Smooth muscle cell of the umbilical artery (primary cell): Measurements from ENCODE around the gene TMEM191C. TPM values are rescaled to one million over a fixed set of nuclear protein-coding genes. Genes with fewer than 3 reads are reported as not detected.

ENCODE experiments used
- total RNA-seq: library from RNA; depleted of rRNA; stranded (reverse); fragments of >200 nt; gene quantifications from 2 replicates; pipeline ENCODE4 v1.2.3, GENCODE V29; 2014

The TMEM191C gene
- 0.30 and 1.6 TPM in 2 replicates for total RNA-seq

GRCh38 chr22:21467337-21468193, at the start of gene TMEM191C:
TMEM191C (plus strand) TSS chr22:21467387; CDS start chr22:21467460, 73 bp downstream.

Other genes starting within 250 kb of the TMEM191C start
- gene RIMBP3B, start 83.6 kb upstream of the TMEM191C start, total RNA-seq: 0.05 TPM in 1 of 2 replicates, not detected in the other
- gene HIC2, start 50.0 kb upstream of the TMEM191C start, total RNA-seq: 2.4 and 3.4 TPM in 2 replicates
- gene RIMBP3C, start 84.1 kb downstream of the TMEM191C start, total RNA-seq: 0.14 and 0.59 TPM in 2 replicates
- gene UBE2L3, start 100.3 kb downstream of the TMEM191C start, total RNA-seq: 22.0 and 39.2 TPM in 2 replicates
- gene YDJC, start 162.6 kb downstream of the TMEM191C start, total RNA-seq: 8.3 and 17.2 TPM in 2 replicates
- gene CCDC116, start 165.4 kb downstream of the TMEM191C start, total RNA-seq: under 0.01 and 0.18 TPM in 2 replicates
- 29.7 and 35.6 TPM in 2 replicates for gene SDF2L1, start 174.9 kb downstream of the TMEM191C start, total RNA-seq
- 17.8 and 29.6 TPM in 2 replicates for gene PPIL2, start 198.6 kb downstream of the TMEM191C start, total RNA-seq